Epithelial cell of esophagus (primary cell): ENCODE results near the gene RDH8.

Source experiments
- DNase-seq: peaks from one replicate; pipeline ENCODE4 v3.0.0; 2010; ENCODE audit warnings: low read depth
- H3K4me3 ChIP-seq: 2 replicates; pipeline ENCODE4 v1.5.1; 2011; ENCODE audit warnings: mild to moderate bottlenecking, low read length, control low read depth
- CTCF ChIP-seq: IDR thresholded peaks from 2 replicates; pipeline ENCODE4 v1.5.1; 2011; ENCODE audit warnings: low read depth, mild to moderate bottlenecking, low read length, control low read depth, inconsistent platforms; ENCODE audit not compliant: insufficient read depth; ENCODE audit errors: missing control alignments

The RDH8 gene

DNA sequence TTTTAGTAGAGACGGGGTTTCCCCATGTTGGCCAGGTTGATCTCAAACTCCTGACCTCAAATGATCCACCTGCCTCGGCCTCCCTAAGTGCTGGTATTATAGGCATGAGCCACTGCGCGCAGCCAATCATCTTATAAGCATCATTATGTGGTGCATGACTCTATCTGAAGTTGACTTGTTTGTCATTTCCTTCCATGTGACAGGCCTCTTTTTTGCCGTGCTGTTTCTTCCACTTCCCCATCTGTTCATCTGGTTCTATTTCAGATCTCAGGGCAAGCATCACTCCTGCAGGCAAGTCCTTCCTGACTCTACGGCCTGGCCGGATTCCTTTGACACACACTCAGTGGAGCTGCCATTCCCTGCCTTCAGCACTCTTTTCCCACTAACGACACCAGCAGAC lies 18.2 kb upstream of the RDH8 start:
- DNase-seq: no peak
- no peak for TF ChIP-seq CTCF

DNA sequence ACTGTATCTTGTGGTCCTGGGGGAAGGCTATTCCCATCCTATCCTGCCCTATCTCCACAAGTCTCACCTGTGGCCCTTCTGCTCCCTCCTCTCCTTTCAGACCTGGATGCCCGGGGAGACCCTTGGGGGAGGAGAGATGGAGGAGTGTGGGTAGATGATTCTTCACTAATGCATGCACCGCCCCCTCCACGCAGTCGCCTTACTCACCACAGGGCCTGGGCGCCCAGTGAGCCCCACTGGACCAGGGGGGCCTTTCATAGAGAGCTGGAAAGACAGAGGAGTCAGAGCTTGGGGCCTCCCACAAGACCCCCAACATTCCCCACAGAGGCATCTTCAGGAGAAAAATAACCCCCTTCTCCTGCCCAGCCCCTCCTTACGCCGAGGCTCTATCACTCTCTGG lies 17.3 kb upstream of the RDH8 start:
- no peak overlapping the region for H3K4me3 ChIP-seq
- no peak for DNase-seq
- no peak for TF ChIP-seq CTCF

More for the DNA sequence above, 18.2 kb upstream of the RDH8 start:
- H3K4me3 ChIP-seq: no peak overlapping the region

- no peak for DNase-seq
- no peak for TF ChIP-seq CTCF
- H3K4me3 ChIP-seq: no peak overlapping the region
These were observed 16.7 kb upstream of the RDH8 start for GRCh38 chr19:9996541-9996940.

GRCh38 chr19:10000171-10000826 lies 13.0 kb upstream of the RDH8 start:
- TF ChIP-seq CTCF: peak; percentile 84
- H3K4me3 ChIP-seq: no peak overlapping the region
- DNase-seq: peak; percentile 55

DNA sequence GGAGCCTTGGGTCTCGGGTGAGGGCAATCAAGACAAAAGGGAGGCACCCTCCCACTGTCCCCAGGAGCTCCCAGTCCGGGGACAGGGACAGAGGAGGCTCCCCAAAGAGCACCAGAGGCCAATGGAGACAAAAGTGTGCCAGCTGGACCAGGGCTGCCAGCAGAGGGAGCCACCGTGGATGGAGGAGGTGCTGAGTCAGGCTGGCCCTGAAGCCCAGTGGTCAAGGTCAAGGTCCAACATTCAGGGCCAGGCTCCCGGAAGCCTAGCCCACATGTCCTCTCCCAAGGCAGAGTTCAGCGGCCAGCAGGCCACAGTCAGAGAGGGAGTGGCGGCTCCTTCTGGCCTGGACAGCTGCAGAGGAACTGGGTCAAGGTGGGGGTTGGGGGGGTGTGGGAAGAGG lies 11.4 kb upstream of the RDH8 start:
- no peak for DNase-seq
- peak; percentile 34 for TF ChIP-seq CTCF
- no peak overlapping the region for H3K4me3 ChIP-seq

- TF ChIP-seq CTCF: no peak
- DNase-seq: no peak
- no peak overlapping the region for H3K4me3 ChIP-seq
These were observed 10.0 kb upstream of the RDH8 start for GRCh38 chr19:10003271-10003670.

- DNase-seq: no peak
- no peak for TF ChIP-seq CTCF
- H3K4me3 ChIP-seq: no peak overlapping the region
These were observed 8.7 kb upstream of the RDH8 start for GRCh38 chr19:10004617-10005016.
